ENCODE results near the gene YAP1.

Gene YAP1

GRCh38 chr11:102115557-102115956, 5.3 kb downstream of the YAP1 start:
- no peak for TF ChIP-seq CTCF (IDR thresholded peaks at IDR 0.05; ENCODE audit: extremely low read depth, insufficient read depth, missing control alignments)
- in situ Hi-C loops (cut with MboI; ENCODE audit: low pct_unique_long_range_greater_than_20kb, low sequenced_read_pairs, unreplicated experiment) = no loop called here
- DNase-seq (ENCODE audit: low spot score) = no peak

- in situ Hi-C loops (cut with MboI; ENCODE audit: low pct_unique_long_range_greater_than_20kb, low sequenced_read_pairs, unreplicated experiment) = no loop called here
- no peak for DNase-seq (ENCODE audit: low spot score)
- no peak for TF ChIP-seq CTCF (IDR thresholded peaks at IDR 0.05; ENCODE audit: extremely low read depth, insufficient read depth, missing control alignments)
These were observed 6.4 kb downstream of the YAP1 start for GRCh38 chr11:102116453-102117205.

- no peak for DNase-seq (ENCODE audit: low spot score)
- TF ChIP-seq CTCF (IDR thresholded peaks at IDR 0.05; ENCODE audit: extremely low read depth, insufficient read depth, missing control alignments) = no peak
- in situ Hi-C loops (cut with MboI; ENCODE audit: low pct_unique_long_range_greater_than_20kb, low sequenced_read_pairs, unreplicated experiment) = no loop called here
These were observed 7.3 kb downstream of the YAP1 start for GRCh38 chr11:102117472-102118113.

GRCh38 chr11:102118937-102119336, 8.7 kb downstream of the YAP1 start:
- in situ Hi-C loops (cut with MboI; ENCODE audit: low pct_unique_long_range_greater_than_20kb, low sequenced_read_pairs, unreplicated experiment) = no loop called here
- DNase-seq (ENCODE audit: low spot score) = no peak
- no peak for TF ChIP-seq CTCF (IDR thresholded peaks at IDR 0.05; ENCODE audit: extremely low read depth, insufficient read depth, missing control alignments)

- TF ChIP-seq CTCF (IDR thresholded peaks at IDR 0.05; ENCODE audit: extremely low read depth, insufficient read depth, missing control alignments) = no peak
- in situ Hi-C loops (cut with MboI; ENCODE audit: low pct_unique_long_range_greater_than_20kb, low sequenced_read_pairs, unreplicated experiment) = no loop called here
- no peak for DNase-seq (ENCODE audit: low spot score)
These were observed 9.8 kb downstream of the YAP1 start for GRCh38 chr11:102119997-102120396.

- in situ Hi-C loops (cut with MboI; ENCODE audit: low pct_unique_long_range_greater_than_20kb, low sequenced_read_pairs, unreplicated experiment) = no loop called here
- no peak for TF ChIP-seq CTCF (IDR thresholded peaks at IDR 0.05; ENCODE audit: extremely low read depth, insufficient read depth, missing control alignments)
- no peak for DNase-seq (ENCODE audit: low spot score)
These were observed 10.3 kb downstream of the YAP1 start for GRCh38 chr11:102120437-102120973.

Data from GM13977 (cell line).